ENCODE measurements around the gene KLHL30. TPM values are rescaled to one million over a fixed set of nuclear protein-coding genes. Genes with fewer than 3 reads are reported as not detected.
A peak's percentile ranks its signal among the peaks of the same experiment; 100 is the strongest.

KLHL30 gene
- total RNA-seq, 1 donor from 2014 or later = 18.3 TPM

DNA sequence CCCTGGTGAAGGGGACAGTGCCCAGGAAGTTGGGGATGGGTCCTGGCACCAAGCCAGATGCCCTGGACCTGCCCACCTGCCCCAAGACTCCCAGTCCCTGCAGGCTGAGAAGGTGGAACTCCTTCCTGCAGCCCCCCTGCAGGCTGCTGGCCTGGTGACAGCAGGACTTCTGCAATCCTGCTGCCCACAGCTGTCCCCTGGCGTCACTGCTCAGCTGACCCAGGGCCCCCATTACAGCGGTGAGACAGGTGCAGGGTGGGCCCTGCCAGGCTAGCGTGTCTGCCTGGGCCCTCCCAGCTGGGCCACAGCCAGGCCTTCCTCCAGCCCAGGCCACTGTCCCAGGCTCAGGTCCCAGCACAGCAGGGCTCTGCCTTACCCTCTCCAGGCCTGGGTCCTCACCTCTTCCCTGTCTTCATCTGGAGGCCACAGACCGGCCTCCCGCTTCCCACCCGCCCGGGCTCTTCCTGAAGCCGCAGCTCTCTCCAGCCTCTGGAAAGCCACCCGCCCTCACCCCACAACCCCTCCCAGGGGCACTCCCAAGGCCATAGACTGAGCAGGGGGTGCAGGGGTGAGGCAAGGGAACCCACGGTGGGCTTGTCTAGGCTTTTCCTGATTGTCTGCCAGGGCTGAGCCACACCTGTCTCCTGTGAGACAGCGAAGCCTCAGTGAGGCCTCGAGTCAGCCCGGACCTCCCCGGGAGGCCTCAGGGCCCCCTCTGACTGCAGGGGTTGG is 11.5 kb downstream of the KLHL30 start:
- H3K27ac ChIP-seq (ENCODE audit: low read depth, low read length) = peak overlapping the region; percentile 88
- H3K9me3 ChIP-seq (ENCODE audit: control insufficient read depth in 3 of 3, low read length in 3 of 3) = no peaks in the 10 kb centered on the region
- peak overlapping the region; percentile 33 to 72 (median 56) for H3K9ac ChIP-seq (ENCODE audit: low read depth in 1 of 3, low read length in 3 of 3)
- H3K4me1 ChIP-seq (ENCODE audit: control insufficient read depth in 3 of 3, insufficient read depth in 3 of 3, low read length in 3 of 3) = peaks cover 24 to 73% (median 42%) of the 10 kb centered on the region in 3 donors
- H3K4me3 ChIP-seq (ENCODE audit: low read length in 3 of 3) = peak overlapping the region in 1 of 3 donors; percentile 22
- peaks cover 3 to 12% (median 4%) of the 10 kb centered on the region in 3 donors for H3K36me3 ChIP-seq (ENCODE audit: control insufficient read depth in 3 of 3, insufficient read depth in 3 of 3, low read length in 3 of 3)
- H3K27me3 ChIP-seq (ENCODE audit: control insufficient read depth in 3 of 3, insufficient read depth in 3 of 3, low read length in 3 of 3) = no peaks in the 10 kb centered on the region

DNA sequence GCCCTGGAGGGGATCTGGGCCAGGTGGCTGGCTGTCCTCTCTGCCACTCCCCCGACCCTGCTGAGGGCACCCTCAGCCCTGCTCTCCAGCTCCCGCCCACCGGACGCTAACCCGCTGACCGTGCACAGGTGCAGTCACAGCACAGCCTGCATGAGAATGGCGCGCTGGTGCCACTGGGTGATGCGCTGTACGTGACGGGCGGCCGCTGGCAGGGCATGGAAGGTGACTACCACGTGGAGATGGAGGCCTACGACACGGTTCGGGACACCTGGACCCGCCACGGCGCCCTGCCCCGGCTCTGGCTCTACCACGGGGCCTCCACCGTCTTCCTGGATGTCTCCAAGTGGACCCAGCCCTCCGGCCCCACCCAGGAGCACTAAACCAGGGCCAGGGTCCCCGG is 12.2 kb downstream of the KLHL30 start:
- no peaks in the 10 kb centered on the region for H3K27me3 ChIP-seq (ENCODE audit: control insufficient read depth in 3 of 3, insufficient read depth in 3 of 3, low read length in 3 of 3)
- H3K36me3 ChIP-seq (ENCODE audit: control insufficient read depth in 3 of 3, insufficient read depth in 3 of 3, low read length in 3 of 3) = peaks cover 3 to 12% (median 4%) of the 10 kb centered on the region in 3 donors
- no peak overlapping the region for H3K4me3 ChIP-seq (ENCODE audit: low read length in 3 of 3)
- peaks cover 31 to 73% (median 49%) of the 10 kb centered on the region in 3 donors for H3K4me1 ChIP-seq (ENCODE audit: control insufficient read depth in 3 of 3, insufficient read depth in 3 of 3, low read length in 3 of 3)
- peak overlapping the region in 2 of 3 donors; percentile 56 to 72 for H3K9ac ChIP-seq (ENCODE audit: low read depth in 1 of 3, low read length in 3 of 3)
- peak overlapping the region; percentile 88 for H3K27ac ChIP-seq (ENCODE audit: low read depth, low read length)
- no peaks in the 10 kb centered on the region for H3K9me3 ChIP-seq (ENCODE audit: control insufficient read depth in 3 of 3, low read length in 3 of 3)

DNA sequence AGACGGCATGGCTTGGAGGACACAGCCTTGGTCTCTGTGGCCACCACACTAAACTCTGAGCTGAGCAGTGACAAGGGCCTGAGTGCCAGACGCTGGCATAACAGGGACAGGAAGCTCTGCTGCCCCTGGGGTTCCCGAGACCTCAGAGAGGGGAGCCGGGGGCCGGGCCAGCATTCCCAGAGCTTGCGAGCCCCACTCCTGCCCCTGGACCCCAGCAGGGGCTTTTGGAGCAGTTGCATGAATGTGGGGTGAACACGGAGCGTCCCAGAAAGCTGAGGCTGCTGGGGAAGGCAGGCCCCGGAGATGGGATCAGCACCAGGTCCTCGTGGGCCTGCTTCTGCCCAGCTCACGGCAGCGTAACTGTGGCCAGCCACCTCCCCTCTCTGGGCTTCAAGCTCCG is 12.7 kb downstream of the KLHL30 start:
- no peak overlapping the region for H3K4me3 ChIP-seq (ENCODE audit: low read length in 3 of 3)
- H3K27ac ChIP-seq (ENCODE audit: low read depth, low read length) = no peak overlapping the region
- peaks cover 3 to 8% (median 4%) of the 10 kb centered on the region in 3 donors for H3K36me3 ChIP-seq (ENCODE audit: control insufficient read depth in 3 of 3, insufficient read depth in 3 of 3, low read length in 3 of 3)
- H3K9ac ChIP-seq (ENCODE audit: low read depth in 1 of 3, low read length in 3 of 3) = no peak overlapping the region
- H3K27me3 ChIP-seq (ENCODE audit: control insufficient read depth in 3 of 3, insufficient read depth in 3 of 3, low read length in 3 of 3) = no peaks in the 10 kb centered on the region
- peaks cover 35 to 74% (median 49%) of the 10 kb centered on the region in 3 donors for H3K4me1 ChIP-seq (ENCODE audit: control insufficient read depth in 3 of 3, insufficient read depth in 3 of 3, low read length in 3 of 3)
- H3K9me3 ChIP-seq (ENCODE audit: control insufficient read depth in 3 of 3, low read length in 3 of 3) = no peaks in the 10 kb centered on the region

DNA sequence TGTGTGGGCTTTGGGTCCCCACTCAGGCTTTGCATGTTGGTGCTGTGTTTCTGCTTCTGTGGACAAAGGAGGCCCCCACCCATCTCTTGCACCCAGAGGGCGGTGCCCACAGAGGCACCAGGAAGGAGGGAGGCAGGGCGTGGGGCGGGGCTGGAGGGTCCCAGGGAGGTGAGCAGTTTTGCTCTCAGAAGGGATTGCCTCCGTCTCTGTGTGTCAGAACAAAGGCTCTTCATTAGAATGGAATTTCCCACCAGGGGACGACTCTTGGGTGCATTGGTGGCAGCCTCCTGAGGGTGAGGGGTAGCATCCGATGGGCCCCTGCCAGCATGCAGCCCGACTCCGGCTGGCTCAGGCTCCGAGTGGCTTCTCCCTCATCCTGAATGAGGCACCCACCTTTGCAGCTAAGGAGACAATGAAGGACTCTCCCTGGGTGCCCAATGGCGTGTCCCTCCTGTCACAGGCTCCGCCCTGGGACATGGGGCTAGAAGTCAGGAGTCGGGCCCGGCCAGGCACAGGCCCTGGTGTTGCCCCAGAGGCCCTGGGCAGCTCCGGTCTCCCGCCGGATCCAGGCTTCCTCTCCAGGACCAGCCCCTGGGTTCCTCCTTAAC is 13.3 kb downstream of the KLHL30 start:
- Histone ChIP-seq H3K27me3 (ENCODE audit: control insufficient read depth in 3 of 3, insufficient read depth in 3 of 3, low read length in 3 of 3) (no peaks in the 10 kb centered on the region), H3K36me3 (ENCODE audit: control insufficient read depth in 3 of 3, insufficient read depth in 3 of 3, low read length in 3 of 3) (peaks cover 3 to 8% (median 4%) of the 10 kb centered on the region in 3 donors), H3K4me3 (ENCODE audit: low read length in 3 of 3) (no peak overlapping the region), H3K9me3 (ENCODE audit: control insufficient read depth in 3 of 3, low read length in 3 of 3) (no peaks in the 10 kb centered on the region), H3K27ac (ENCODE audit: low read depth, low read length) (no peak overlapping the region), H3K4me1 (ENCODE audit: control insufficient read depth in 3 of 3, insufficient read depth in 3 of 3, low read length in 3 of 3) (peaks cover 35 to 73% (median 49%) of the 10 kb centered on the region in 3 donors), H3K9ac (ENCODE audit: low read depth in 1 of 3, low read length in 3 of 3) (no peak overlapping the region)

DNA sequence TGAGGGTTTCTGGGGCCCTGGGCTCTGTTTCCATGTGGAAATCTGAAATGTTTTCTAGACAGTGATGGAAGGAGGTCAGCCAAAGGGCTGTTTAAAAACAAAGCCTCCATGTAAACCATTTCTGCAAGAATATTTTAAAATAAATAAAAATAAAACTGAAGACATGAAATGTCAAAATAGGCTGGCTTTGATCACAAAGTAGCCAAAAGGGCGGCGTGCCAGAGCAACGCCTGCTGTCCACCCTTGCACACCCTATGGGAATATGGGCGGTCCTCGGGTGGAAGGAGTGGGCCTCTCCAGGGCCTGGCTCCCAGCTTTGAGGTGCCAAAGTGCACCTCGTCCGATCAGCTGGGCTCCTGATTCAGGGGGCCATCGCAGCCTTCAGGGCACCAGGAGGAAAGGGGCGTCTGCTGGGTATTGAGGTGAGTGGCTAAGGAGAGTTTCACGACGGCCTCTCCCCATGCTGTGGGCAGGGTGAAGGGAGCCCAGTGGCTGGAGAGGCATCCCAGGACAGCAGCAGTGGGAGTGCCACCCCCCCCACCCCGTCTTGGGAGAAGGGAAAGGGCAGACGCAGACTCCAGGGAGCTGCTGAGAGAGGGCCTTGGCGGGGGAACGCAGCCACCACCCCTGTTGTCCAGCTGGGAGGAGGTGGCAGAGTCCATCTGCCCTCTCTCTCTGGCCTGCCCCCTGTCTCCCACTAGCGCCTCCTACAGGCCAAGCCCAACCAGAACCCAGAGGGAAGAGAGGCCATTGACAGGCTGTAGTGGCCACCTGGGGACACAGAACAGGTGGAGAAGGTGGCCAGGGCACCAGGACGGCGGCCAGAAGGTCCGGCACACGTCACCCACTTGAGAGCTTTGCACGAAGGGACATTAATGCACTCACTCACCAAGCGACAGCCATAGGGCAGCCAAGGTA is 14.6 kb downstream of the KLHL30 start:
- no peak overlapping the region for H3K27ac ChIP-seq (ENCODE audit: low read depth, low read length)
- no peak overlapping the region for H3K4me3 ChIP-seq (ENCODE audit: low read length in 3 of 3)
- peaks cover 0 to under 1% (median 0%) of the 10 kb centered on the region in 3 donors for H3K27me3 ChIP-seq (ENCODE audit: control insufficient read depth in 3 of 3, insufficient read depth in 3 of 3, low read length in 3 of 3)
- H3K9me3 ChIP-seq (ENCODE audit: control insufficient read depth in 3 of 3, low read length in 3 of 3) = no peaks in the 10 kb centered on the region
- H3K36me3 ChIP-seq (ENCODE audit: control insufficient read depth in 3 of 3, insufficient read depth in 3 of 3, low read length in 3 of 3) = peaks cover 3 to 8% (median 4%) of the 10 kb centered on the region in 3 donors
- peaks cover 35 to 66% (median 49%) of the 10 kb centered on the region in 3 donors for H3K4me1 ChIP-seq (ENCODE audit: control insufficient read depth in 3 of 3, insufficient read depth in 3 of 3, low read length in 3 of 3)
- H3K9ac ChIP-seq (ENCODE audit: low read depth in 1 of 3, low read length in 3 of 3) = peak overlapping the region in 1 of 3 donors; percentile 16

DNA sequence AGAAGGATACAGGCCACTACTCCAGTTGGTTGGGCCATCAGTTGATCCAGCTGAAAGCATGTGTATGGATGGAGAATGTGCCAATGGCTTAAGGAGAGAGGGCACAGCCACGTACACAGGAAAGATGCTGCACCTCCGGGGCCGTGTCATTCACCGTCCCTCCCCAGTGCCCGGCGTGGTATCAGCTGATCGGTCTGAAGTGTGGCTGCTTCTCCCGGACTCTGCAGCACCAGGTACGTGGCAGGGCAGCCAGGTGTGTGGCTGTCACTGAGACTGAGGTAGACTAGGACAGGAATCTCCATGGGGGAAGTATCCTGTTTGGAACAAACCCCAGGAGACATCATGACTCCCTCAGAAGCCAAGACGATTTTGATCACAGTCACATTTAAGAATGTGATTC is 16.1 kb downstream of the KLHL30 start:
- H3K27me3 ChIP-seq (ENCODE audit: control insufficient read depth in 3 of 3, insufficient read depth in 3 of 3, low read length in 3 of 3) = peaks cover 3 to 6% (median 5%) of the 10 kb centered on the region in 3 donors
- peaks cover 26 to 59% (median 47%) of the 10 kb centered on the region in 3 donors for H3K4me1 ChIP-seq (ENCODE audit: control insufficient read depth in 3 of 3, insufficient read depth in 3 of 3, low read length in 3 of 3)
- H3K9me3 ChIP-seq (ENCODE audit: control insufficient read depth in 3 of 3, low read length in 3 of 3) = no peaks in the 10 kb centered on the region
- no peak overlapping the region for H3K9ac ChIP-seq (ENCODE audit: low read depth in 1 of 3, low read length in 3 of 3)
- H3K27ac ChIP-seq (ENCODE audit: low read depth, low read length) = no peak overlapping the region
- no peak overlapping the region for H3K4me3 ChIP-seq (ENCODE audit: low read length in 3 of 3)
- peaks cover 2 to 7% (median 3%) of the 10 kb centered on the region in 3 donors for H3K36me3 ChIP-seq (ENCODE audit: control insufficient read depth in 3 of 3, insufficient read depth in 3 of 3, low read length in 3 of 3)

DNA sequence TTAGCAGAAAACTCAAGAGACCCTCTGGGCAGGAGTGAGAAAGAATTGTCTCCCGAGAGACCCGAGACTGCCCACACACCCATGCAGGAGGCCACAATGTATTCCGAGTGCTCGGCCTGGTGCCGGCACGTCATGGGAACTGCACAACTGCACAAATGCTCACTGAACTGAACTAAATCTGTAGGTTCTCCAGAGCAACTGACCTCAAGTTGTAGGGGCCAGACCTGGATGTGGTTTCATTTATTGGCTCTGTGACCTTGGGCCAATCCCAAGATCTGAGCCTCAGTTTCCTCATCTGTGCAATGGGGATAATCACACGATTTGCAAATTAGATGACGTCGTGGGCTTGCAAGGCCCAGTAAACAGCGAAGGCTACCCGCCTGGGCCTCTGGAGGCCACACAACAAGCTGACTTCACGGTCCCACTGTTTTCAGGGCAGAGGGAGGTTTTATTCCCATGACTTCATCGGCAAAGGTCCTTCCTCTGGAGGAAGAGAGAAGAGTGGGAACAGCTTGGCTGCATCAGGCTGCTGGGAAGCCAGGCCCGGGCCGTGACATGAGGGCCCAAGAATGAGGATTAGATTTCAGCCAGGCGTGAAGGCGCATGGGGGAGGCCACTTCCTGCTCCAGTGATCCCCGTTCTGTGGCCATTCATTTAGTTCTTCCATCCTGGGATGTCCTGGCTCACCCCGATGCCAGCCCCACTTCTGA is 16.7 kb downstream of the KLHL30 start:
- Histone ChIP-seq H3K36me3 (ENCODE audit: control insufficient read depth in 3 of 3, insufficient read depth in 3 of 3, low read length in 3 of 3) (peaks cover 2 to 7% (median 3%) of the 10 kb centered on the region in 3 donors), H3K27me3 (ENCODE audit: control insufficient read depth in 3 of 3, insufficient read depth in 3 of 3, low read length in 3 of 3) (peaks cover 6 to 13% (median 11%) of the 10 kb centered on the region in 3 donors), H3K9ac (ENCODE audit: low read depth in 1 of 3, low read length in 3 of 3) (peak overlapping the region in 1 of 3 donors; percentile 33), H3K4me3 (ENCODE audit: low read length in 3 of 3) (no peak overlapping the region), H3K4me1 (ENCODE audit: control insufficient read depth in 3 of 3, insufficient read depth in 3 of 3, low read length in 3 of 3) (peaks cover 20 to 60% (median 45%) of the 10 kb centered on the region in 3 donors), H3K27ac (ENCODE audit: low read depth, low read length) (peak overlapping the region; percentile 16), H3K9me3 (ENCODE audit: control insufficient read depth in 3 of 3, low read length in 3 of 3) (no peaks in the 10 kb centered on the region)

DNA sequence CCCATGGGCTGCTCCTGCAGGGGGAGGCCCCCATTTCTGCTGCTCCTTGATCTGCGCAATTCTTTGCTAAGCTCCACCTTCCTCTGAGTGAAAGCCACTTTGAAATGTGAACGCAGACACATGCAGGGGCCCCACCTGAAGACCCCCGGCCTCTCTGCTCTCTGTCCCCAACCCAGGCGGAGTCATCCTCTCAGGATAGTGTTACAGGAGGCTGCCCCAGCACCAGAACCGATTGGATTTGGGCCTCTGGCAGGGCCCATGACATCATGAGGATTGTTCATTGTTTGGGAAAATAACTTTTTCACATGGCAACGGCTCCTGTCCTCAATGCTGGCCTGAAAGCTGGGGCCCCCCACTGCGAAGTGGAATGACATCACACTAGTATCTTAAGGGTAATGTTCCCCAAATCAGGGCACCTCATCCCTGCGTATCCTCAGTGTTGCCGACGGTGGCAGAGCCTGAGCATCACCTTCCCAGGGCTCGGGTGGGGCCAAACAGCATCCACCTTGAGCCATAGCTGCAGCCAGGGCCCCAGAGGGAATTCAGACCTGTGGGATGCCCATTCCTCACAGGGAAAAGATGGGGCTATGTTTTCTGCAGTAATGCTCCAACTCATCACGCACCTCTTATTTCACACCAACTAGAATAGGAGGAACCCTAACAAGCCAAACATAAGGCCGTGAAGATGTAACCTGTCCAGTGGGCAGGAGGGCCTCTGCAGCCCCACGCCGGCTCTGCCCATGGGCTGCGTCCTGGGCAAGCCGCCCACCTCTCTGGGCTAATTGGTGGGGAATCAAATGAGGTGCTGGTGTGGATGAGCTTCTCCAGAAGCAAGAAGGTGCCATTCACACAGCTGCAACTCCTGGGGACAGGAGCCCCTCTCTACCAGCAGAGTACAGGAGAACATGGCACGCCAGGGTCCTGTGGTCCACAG is 17.6 kb downstream of the KLHL30 start:
- H3K4me1 ChIP-seq (ENCODE audit: control insufficient read depth in 3 of 3, insufficient read depth in 3 of 3, low read length in 3 of 3) = peaks cover 13 to 53% (median 41%) of the 10 kb centered on the region in 3 donors
- H3K27me3 ChIP-seq (ENCODE audit: control insufficient read depth in 3 of 3, insufficient read depth in 3 of 3, low read length in 3 of 3) = peaks cover 9 to 18% (median 16%) of the 10 kb centered on the region in 3 donors
- peak overlapping the region in 1 of 3 donors; percentile 16 for H3K9ac ChIP-seq (ENCODE audit: low read depth in 1 of 3, low read length in 3 of 3)
- no peaks in the 10 kb centered on the region for H3K9me3 ChIP-seq (ENCODE audit: control insufficient read depth in 3 of 3, low read length in 3 of 3)
- peak overlapping the region; percentile 16 for H3K27ac ChIP-seq (ENCODE audit: low read depth, low read length)
- no peak overlapping the region for H3K4me3 ChIP-seq (ENCODE audit: low read length in 3 of 3)
- peaks cover 2 to 5% (median 3%) of the 10 kb centered on the region in 3 donors for H3K36me3 ChIP-seq (ENCODE audit: control insufficient read depth in 3 of 3, insufficient read depth in 3 of 3, low read length in 3 of 3)

Measured in skeletal muscle tissue (tissue), 4 donors.